HG02884 (cell line): ENCODE measurements around the gene SCN4A.
"Not testable (repeated sequence)": the region's sequence is repeated elsewhere in the genome, so short reads cannot be mapped to it uniquely, and the experiment has no call there.

Experiments used
- ATAC-seq: cut with Tn5 transposase; IDR thresholded peaks from one replicate; pipeline ENCODE4 v1.9.1; 2021; ENCODE audit warnings: mild to moderate bottlenecking, moderate library complexity; ENCODE audit not compliant: unreplicated experiment

Gene SCN4A

GRCh38 chr17:63918305-63918704, 54.4 kb downstream of the SCN4A start:
- ATAC-seq = no peak

GRCh38 chr17:63917646-63918045, 55.1 kb downstream of the SCN4A start:
- ATAC-seq = no peak

GRCh38 chr17:63917206-63917605, 55.5 kb downstream of the SCN4A start:
- ATAC-seq = not testable (repeated sequence)

- ATAC-seq = no peak
Measured at GRCh38 chr17:63916566-63917185, 56.0 kb downstream of the SCN4A start.

GRCh38 chr17:63915753-63916152, 57.0 kb downstream of the SCN4A start:
- ATAC-seq = not testable (repeated sequence)

GRCh38 chr17:63914471-63914870, 58.2 kb downstream of the SCN4A start:
- ATAC-seq = no peak

GRCh38 chr17:63911657-63912100, 61.0 kb downstream of the SCN4A start:
- ATAC-seq = no peak

GRCh38 chr17:63911041-63911635, 61.6 kb downstream of the SCN4A start, which contains the start of gene CSHL1:
Gene CSHL1, minus strand, starts transcription at chr17:63911258. Its CDS starts 62 bp downstream, at chr17:63911196.
- no peak for ATAC-seq

GRCh38 chr17:63910096-63910495, 62.6 kb downstream of the SCN4A start:
- no peak for ATAC-seq

GRCh38 chr17:63909586-63909985, 63.1 kb downstream of the SCN4A start:
- not testable (repeated sequence) for ATAC-seq

- ATAC-seq = not testable (repeated sequence)
Measured at GRCh38 chr17:63907161-63907778, 65.4 kb downstream of the SCN4A start.

GRCh38 chr17:63904796-63905195, 67.9 kb downstream of the SCN4A start:
- not testable (repeated sequence) for ATAC-seq

- not testable (repeated sequence) for ATAC-seq
Measured at GRCh38 chr17:63903787-63904201, 68.9 kb downstream of the SCN4A start.

- not testable (repeated sequence) for ATAC-seq
Measured at GRCh38 chr17:63901971-63902370, 70.7 kb downstream of the SCN4A start.

GRCh38 chr17:63898899-63899798, 73.6 kb downstream of the SCN4A start:
- not testable (repeated sequence) for ATAC-seq

- ATAC-seq = not testable (repeated sequence)
Measured at GRCh38 chr17:63896524-63897354, 76.0 kb downstream of the SCN4A start, which contains the start of gene CSH1. Gene CSH1, minus strand, starts transcription at chr17:63896574. Its CDS starts 63 bp downstream, at chr17:63896511.

- not testable (repeated sequence) for ATAC-seq
Measured at GRCh38 chr17:63894821-63895220, 77.9 kb downstream of the SCN4A start.

- not testable (repeated sequence) for ATAC-seq
Measured at GRCh38 chr17:63894021-63894420, 78.7 kb downstream of the SCN4A start.

GRCh38 chr17:63892316-63893037, 80.2 kb downstream of the SCN4A start:
- ATAC-seq = not testable (repeated sequence)
